Chondrocyte (in vitro differentiated cells): ENCODE data around the gene NTRK3. TPM values are rescaled to one million over a fixed set of nuclear protein-coding genes. Genes with fewer than 3 reads are reported as not detected.

Experiments used
- DNase-seq: peaks from one replicate; pipeline ENCODE4 v3.0.0; 2021; ENCODE audit warnings: mixed read lengths, low spot score
- H3K27ac Mint-ChIP-seq: one replicate; pipeline ENCODE4 v1.8.0; 2021; ENCODE audit warnings: mild to moderate bottlenecking, moderate library complexity, mixed read lengths; ENCODE audit not compliant: unreplicated experiment
- H3K27me3 Mint-ChIP-seq: 2 replicates; pipeline ENCODE4 v1.8.0; 2021; ENCODE audit warnings: low read depth, mixed read lengths
- H3K36me3 Mint-ChIP-seq: 2 replicates; pipeline ENCODE4 v1.8.0; 2021; ENCODE audit warnings: low read depth, mixed read lengths
- H3K4me1 Mint-ChIP-seq: 2 replicates; pipeline ENCODE4 v1.8.0; 2021; ENCODE audit warnings: low read depth, mild to moderate bottlenecking, mixed read lengths
- H3K4me3 Mint-ChIP-seq: one replicate; pipeline ENCODE4 v1.8.0; 2021; ENCODE audit warnings: mild to moderate bottlenecking, moderate library complexity, mixed read lengths; ENCODE audit not compliant: unreplicated experiment
- H3K9me3 Mint-ChIP-seq: 2 replicates; pipeline ENCODE4 v1.8.0; 2021; ENCODE audit warnings: low read depth, mixed read lengths
- long read RNA-seq: library from polyadenylated mRNA; stranded (forward); transcript quantifications from one replicate; pipeline ENCODE4 v2.0.0, GENCODE V29; 2021
- total RNA-seq: library from RNA; stranded (reverse); gene quantifications from 3 replicates; pipeline ENCODE4 v1.2.1, GENCODE V29; 2021
- TF ChIP-seq, protein P1 (sequence below): fragments of 200-600 bp; sonication (generic); IDR thresholded peaks from 2 replicates; pipeline ENCODE4 v1.5.0; 2021; ENCODE audit warnings: antibody characterized with exemption, mild to moderate bottlenecking, moderate library complexity

Gene NTRK3
- total RNA-seq: not detected in 3 replicates
- long read RNA-seq, partial matches to known transcripts: 0 of 1 reads
- long read RNA-seq, other reads (novel, unspliced or antisense): 1 of 1 reads

DNA sequence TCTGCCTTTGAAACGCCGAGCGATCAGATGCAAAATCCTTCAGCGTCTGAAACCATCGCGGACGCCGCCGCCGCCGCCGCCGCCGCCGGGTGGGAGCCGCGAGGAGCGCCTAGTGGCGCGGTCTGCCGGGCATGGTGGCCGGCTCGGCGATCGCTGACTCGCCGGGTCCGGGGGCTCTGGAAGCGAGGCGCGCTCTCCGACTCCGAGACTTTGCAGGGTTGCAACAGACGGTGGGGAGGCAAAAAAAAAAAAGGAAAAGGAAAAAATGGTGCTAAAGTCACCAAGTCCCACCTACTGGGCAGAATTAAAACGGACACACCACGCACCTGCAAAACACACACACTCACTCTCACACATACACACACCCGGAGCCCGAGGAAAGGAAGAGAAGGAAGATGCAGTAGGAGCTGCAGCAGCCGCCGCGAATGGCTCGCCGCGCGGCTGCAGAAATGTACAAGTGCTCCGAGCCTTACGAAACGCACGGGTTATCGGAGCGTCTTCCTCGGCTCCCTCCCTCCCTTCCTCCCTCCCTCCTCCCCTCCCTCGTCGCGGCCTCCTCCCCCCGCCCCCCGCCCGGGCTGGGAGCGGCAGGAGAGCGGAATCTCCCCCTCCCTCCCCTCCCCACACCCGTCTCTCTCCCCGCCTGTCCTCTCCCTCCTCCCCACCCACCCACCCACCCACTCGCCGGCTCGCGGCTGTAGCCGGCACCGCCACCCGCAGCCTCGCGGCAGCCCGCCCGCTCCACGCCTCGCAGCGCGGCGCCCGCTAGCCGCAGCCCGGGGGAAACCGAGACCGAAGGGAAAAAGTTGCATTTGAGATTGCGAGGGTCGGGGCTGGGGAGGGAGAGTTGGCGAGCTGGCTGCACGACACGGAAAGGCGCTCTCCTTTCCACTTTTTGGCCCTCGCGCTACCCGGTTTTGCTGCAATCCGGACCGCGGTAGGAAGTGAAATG, at the start of gene NTRK3:
NTRK3 (minus strand) TSS at position 461 of the 952 bp plus-strand sequence. CDS start 586 bp downstream, outside the sequence.
- Mint-ChIP-seq H3K4me1 (peaks cover 22% of the 10 kb centered on the region), H3K36me3 (peaks cover 2% of the 10 kb centered on the region)
- DNase-seq: no peak

DNA sequence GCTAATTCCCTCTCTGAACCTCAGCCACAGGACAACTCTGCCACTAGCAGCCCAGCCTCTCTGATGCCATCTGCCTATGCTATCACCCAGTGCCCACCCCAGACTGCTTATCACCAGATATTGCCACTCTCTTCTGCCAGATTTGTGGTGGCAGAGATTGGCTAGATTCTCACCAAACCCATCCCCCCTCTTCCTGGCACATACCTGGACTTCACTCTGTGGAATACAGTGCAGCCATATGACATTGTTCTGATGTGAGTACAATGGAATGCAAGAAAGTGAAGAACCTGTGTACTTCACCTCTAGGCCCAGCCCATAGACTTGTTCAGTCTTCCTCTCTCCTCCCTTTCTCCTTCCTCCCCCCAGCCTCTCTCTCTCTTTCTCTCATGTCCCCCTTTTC, 46.9 kb upstream of the NTRK3 start:
- H3K27ac Mint-ChIP-seq: no peak overlapping the region
- H3K36me3 Mint-ChIP-seq: no peaks in the 10 kb centered on the region
- TF ChIP-seq, protein P1, sequence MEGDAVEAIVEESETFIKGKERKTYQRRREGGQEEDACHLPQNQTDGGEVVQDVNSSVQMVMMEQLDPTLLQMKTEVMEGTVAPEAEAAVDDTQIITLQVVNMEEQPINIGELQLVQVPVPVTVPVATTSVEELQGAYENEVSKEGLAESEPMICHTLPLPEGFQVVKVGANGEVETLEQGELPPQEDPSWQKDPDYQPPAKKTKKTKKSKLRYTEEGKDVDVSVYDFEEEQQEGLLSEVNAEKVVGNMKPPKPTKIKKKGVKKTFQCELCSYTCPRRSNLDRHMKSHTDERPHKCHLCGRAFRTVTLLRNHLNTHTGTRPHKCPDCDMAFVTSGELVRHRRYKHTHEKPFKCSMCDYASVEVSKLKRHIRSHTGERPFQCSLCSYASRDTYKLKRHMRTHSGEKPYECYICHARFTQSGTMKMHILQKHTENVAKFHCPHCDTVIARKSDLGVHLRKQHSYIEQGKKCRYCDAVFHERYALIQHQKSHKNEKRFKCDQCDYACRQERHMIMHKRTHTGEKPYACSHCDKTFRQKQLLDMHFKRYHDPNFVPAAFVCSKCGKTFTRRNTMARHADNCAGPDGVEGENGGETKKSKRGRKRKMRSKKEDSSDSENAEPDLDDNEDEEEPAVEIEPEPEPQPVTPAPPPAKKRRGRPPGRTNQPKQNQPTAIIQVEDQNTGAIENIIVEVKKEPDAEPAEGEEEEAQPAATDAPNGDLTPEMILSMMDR: no peak
- H3K27me3 Mint-ChIP-seq: peaks cover 9% of the 10 kb centered on the region
- DNase-seq: no peak
- no peak overlapping the region for H3K4me3 Mint-ChIP-seq
- no peaks in the 10 kb centered on the region for H3K9me3 Mint-ChIP-seq
- H3K4me1 Mint-ChIP-seq: no peaks in the 10 kb centered on the region

More for the DNA sequence above, at the start of gene NTRK3:
- H3K4me3 Mint-ChIP-seq: peak within 1 kb of the TSS; percentile 73
- H3K27me3 Mint-ChIP-seq: peaks cover 80% of the 10 kb centered on the region
- H3K27ac Mint-ChIP-seq: no peak within 1 kb of the TSS
- TF ChIP-seq, protein P1: peak; percentile 14
- H3K9me3 Mint-ChIP-seq: no peaks in the 10 kb centered on the region

DNA sequence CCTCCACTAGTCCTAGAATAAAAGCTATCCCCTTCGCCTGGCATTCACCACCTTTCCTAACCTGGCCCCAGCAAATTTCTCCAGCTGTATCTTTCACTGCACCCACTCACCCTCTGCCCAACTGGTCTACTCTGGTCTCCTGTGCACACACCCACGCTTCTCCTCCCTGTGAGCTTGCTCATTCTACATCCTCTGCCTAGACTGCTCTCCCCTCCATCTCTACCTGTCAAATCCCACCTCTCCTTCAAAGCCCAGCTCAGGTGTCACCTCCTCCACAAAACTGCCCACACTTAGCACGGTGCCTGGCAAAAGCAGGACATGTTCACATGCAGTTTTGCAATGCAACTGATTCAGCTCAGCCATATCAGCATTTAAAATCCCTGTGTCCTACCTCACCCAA, 45.8 kb upstream of the NTRK3 start:
- Mint-ChIP-seq H3K36me3 (no peaks in the 10 kb centered on the region), H3K27me3 (peaks cover 11% of the 10 kb centered on the region), H3K27ac (no peak overlapping the region), H3K4me3 (no peak overlapping the region), H3K9me3 (no peaks in the 10 kb centered on the region), H3K4me1 (no peaks in the 10 kb centered on the region)
- no peak for DNase-seq
- TF ChIP-seq, protein P1: no peak

DNA sequence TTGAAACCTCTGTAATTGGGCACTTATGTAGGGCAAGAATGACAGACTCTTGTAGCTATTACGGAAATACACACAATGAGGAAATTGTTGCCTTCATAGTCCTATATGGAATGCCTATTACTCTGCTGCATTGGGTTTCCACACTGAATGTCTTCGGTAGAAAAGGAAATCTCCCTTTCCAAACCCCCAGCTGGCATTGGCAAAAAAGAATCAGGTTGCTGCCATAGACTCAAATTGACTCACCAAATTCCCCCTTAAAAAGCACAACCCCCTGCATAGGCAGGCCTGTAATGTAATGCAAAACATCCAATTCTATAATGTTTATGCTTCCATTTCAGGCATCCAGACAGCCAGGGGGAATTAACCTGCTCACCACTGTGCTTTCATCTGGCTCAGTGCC, 44.8 kb upstream of the NTRK3 start:
- DNase-seq: no peak
- no peaks in the 10 kb centered on the region for H3K4me1 Mint-ChIP-seq
- H3K4me3 Mint-ChIP-seq: no peak overlapping the region
- no peaks in the 10 kb centered on the region for H3K36me3 Mint-ChIP-seq
- no peak overlapping the region for H3K27ac Mint-ChIP-seq
- H3K9me3 Mint-ChIP-seq: no peaks in the 10 kb centered on the region
- TF ChIP-seq, protein P1: no peak
- H3K27me3 Mint-ChIP-seq: peaks cover 11% of the 10 kb centered on the region

DNA sequence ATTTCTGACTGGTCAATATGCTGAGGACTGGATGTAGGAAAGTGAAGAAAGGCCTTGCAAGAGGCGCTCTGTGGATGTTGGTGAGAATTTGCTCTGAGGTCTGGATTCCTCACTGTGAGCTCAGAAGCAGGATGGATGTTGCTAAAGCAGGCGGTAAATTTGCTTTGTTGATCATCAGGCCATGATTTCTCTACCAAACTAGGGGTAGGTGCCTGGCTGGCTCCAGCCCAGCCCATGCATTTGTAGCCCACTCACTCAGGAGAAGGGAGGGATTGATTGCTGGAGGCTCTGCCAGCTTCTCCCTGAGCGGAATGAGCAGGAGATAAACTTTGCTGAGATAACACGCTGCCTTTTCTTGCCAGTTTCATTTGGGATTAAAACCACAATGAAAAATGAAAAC, 44.3 kb upstream of the NTRK3 start:
- peaks cover 11% of the 10 kb centered on the region for H3K27me3 Mint-ChIP-seq
- H3K4me3 Mint-ChIP-seq: no peak overlapping the region
- no peak overlapping the region for H3K27ac Mint-ChIP-seq
- no peak for DNase-seq
- TF ChIP-seq, protein P1: no peak
- no peaks in the 10 kb centered on the region for H3K36me3 Mint-ChIP-seq
- H3K9me3 Mint-ChIP-seq: no peaks in the 10 kb centered on the region
- no peaks in the 10 kb centered on the region for H3K4me1 Mint-ChIP-seq
